Measurements from ENCODE around the gene ESR1.
"Not testable (repeated sequence)": the region's sequence is repeated elsewhere in the genome, so short reads cannot be mapped to it uniquely, and the experiment has no call there.

ESR1 gene

GRCh38 chr6:152135755-152136448 lies 328.4 kb downstream of the ESR1 start:
- no peak for DNase-seq (ENCODE audit: low read depth)

GRCh38 chr6:152136449-152136825 lies 329.0 kb downstream of the ESR1 start:
- DNase-seq (ENCODE audit: low read depth) = no peak

DNA sequence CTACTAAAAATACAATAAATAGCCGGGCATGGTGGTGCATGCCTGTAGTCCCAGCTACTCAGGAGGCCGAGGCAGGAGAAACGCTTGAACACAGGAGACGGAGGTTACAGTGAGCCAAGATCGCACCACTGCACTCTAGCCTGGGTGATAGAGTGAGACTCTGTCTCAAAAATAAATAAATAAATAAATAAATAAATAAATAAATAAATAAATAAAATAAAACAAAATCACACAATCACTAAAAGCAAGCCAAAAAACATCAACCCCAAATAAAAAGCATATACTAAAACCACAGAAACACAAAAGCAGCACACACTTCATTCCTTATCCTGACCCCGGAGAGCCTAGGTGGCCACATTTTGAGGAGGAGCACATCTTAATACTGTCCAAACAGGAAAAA lies 330.9 kb downstream of the ESR1 start:
- DNase-seq (ENCODE audit: low read depth) = not testable (repeated sequence)

DNA sequence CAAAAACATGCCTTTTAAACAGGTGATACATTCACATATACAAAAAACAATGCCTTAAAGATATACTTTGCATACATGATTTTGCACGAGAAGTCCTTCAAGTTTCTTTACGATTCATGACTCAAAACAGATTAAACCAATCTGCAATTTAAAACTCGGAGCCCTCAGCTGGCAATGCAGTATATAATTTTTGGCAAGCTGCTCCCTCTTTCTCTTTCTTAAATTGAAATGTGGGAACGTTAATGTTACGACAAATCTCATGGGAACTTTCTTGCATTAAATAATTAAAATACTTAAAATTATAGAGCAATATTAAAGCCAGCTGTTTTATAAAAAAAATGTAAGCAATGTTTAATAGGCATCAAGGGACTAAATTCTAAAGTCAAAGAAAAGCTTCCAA lies 334.6 kb downstream of the ESR1 start:
- DNase-seq (ENCODE audit: low read depth) = no peak

DNA sequence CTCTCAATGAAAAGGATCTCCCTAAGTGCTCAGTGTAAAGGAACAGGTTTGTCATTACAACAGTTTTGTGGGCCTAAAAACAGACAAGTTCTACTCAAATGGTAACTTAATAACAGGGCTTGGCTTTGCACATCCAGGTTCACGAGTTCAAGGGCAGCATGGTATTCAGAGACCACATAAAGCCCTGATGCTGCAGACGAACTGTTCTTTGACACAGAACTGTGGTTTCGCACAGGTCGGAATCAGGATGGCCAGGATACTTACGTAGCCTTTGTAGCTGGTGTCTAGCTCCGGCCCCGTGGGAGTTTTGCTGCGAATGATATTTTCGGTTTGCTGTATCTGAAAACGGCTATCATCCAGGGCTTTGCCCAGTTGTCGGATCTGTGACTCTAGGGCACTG lies 335.9 kb downstream of the ESR1 start:
- DNase-seq (ENCODE audit: low read depth) = no peak

DNA sequence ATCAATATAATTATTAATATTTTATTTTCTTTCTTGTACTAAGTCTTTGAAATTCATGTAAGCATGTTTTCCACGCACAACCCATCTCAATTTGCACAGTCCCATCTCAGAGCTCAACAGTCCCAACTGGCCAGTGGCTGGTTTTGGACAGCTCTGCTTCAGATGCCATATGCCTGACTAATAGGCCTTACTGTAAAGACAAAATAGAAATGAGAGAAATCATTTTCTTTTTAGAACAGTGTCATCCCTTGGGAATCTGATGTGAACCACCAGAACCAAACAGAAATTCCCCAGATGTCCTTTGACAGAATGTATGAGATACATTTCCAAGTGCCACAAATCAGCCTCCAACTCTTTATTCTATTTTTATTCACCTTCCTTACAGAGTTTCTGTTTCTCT lies 338.9 kb downstream of the ESR1 start:
- peak; percentile 65 for DNase-seq (ENCODE audit: low read depth)

- no peak for DNase-seq (ENCODE audit: low read depth)
These were observed 339.8 kb downstream of the ESR1 start for GRCh38 chr6:152147269-152147668.

GRCh38 chr6:152148412-152148811 lies 340.9 kb downstream of the ESR1 start:
- DNase-seq (ENCODE audit: low read depth) = no peak

DNA sequence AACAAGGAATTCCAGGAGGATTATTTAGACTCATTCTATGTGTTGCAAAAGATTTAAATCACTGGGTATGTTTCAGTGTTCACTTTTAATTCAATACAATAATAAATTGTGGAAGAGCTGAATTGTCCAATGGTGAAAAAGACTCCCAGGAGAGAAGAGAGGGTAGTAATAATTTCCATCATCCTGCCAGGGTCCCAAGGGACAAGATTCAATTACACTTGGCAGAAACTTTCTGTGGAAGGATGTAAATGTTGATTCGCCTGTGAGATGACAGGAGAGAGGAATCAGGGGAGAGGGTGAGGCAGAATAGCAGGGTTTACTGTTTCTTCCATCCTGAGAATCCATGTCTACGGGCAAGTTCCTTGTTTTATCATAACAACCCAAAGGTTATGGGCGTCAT lies 342.7 kb downstream of the ESR1 start:
- no peak for DNase-seq (ENCODE audit: low read depth)

DNA sequence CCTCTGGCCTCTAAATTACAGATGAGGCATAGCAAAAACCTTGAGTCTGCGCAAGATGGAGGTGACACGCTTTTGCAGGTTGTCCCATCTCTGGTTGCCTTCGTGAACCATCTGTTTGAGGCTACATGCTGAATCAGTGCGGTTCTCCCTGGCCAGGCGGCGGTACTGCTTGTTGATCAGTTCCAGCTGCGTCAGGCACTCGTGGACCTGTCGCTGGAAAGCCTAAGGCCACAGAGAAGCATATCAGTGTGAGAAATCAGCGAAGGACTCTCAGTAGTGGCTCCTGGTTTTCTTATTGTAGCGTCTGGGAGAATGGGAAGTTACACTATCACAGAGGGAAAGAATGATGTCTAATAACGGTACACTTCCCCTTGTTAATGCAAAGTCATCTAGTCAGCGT lies 344.4 kb downstream of the ESR1 start:
- no peak for DNase-seq (ENCODE audit: low read depth)

GRCh38 chr6:152154559-152155356 lies 347.3 kb downstream of the ESR1 start:
- no peak for DNase-seq (ENCODE audit: low read depth)

GRCh38 chr6:152155792-152156191 lies 348.3 kb downstream of the ESR1 start:
- DNase-seq (ENCODE audit: low read depth) = no peak

- no peak for DNase-seq (ENCODE audit: low read depth)
These were observed 352.9 kb downstream of the ESR1 start for GRCh38 chr6:152160346-152160745.

- DNase-seq (ENCODE audit: low read depth) = no peak
These were observed 354.0 kb downstream of the ESR1 start for GRCh38 chr6:152161501-152161900.

DNA sequence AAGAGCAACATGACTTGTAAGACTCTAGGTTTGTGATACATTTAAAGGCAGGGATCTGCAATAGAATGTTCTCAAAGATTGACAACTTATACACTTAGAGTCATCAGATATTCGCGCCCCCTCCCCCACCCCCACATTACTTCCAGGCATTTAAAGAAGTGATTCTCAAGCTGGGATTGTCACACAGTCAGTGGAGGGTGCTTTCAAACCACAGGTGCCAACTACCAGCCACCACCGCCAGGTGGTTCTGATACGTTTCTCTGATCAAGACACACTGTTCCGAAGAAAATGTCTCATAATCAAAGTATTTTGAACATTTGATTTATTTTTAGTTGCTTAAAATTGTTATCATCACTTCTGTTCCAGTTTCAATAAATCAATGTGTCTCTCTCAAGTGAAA lies 357.5 kb downstream of the ESR1 start:
- DNase-seq (ENCODE audit: low read depth) = no peak

DNA sequence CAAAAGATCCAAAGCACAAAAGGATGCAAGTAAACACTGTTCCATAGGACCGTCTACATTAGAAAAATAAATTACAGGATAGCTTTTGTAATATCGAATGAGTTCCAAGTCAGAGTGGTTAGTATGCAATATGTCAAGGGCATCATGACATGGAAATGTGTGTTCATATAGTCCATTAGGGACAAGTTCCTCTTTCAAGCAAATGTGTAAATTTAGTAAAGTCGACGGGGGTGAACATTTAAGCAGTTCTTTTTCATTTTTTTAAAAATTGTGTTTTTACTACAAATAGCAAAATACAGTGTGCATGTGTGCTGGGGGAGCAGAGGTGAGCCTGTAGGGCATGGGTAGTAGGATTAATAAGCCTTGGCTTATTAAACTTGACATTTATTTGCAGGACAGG lies 359.0 kb downstream of the ESR1 start:
- no peak for DNase-seq (ENCODE audit: low read depth)

DNA sequence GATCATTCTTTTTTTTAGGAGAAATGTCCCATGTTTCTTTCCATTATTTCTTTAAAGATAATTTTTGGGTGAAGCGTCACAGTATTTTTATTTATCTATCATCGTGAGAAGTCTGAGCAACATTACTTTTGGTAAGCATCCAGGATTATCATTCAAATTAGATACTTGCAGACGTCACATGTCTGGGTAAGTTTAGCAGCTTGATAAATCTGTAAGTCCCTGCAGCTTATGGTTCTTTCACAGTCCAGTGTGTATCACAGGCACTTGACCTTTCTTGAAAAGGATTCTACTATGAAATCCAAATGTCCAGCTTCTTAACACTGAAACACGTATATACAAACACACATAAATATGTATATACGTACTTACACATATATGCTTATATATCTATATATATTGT lies 359.4 kb downstream of the ESR1 start:
- no peak for DNase-seq (ENCODE audit: low read depth)

GRCh38 chr6:152167641-152168603 lies 360.4 kb downstream of the ESR1 start:
- no peak for DNase-seq (ENCODE audit: low read depth)

- no peak for DNase-seq (ENCODE audit: low read depth)
These were observed 362.8 kb downstream of the ESR1 start for GRCh38 chr6:152170313-152170701.

DNA sequence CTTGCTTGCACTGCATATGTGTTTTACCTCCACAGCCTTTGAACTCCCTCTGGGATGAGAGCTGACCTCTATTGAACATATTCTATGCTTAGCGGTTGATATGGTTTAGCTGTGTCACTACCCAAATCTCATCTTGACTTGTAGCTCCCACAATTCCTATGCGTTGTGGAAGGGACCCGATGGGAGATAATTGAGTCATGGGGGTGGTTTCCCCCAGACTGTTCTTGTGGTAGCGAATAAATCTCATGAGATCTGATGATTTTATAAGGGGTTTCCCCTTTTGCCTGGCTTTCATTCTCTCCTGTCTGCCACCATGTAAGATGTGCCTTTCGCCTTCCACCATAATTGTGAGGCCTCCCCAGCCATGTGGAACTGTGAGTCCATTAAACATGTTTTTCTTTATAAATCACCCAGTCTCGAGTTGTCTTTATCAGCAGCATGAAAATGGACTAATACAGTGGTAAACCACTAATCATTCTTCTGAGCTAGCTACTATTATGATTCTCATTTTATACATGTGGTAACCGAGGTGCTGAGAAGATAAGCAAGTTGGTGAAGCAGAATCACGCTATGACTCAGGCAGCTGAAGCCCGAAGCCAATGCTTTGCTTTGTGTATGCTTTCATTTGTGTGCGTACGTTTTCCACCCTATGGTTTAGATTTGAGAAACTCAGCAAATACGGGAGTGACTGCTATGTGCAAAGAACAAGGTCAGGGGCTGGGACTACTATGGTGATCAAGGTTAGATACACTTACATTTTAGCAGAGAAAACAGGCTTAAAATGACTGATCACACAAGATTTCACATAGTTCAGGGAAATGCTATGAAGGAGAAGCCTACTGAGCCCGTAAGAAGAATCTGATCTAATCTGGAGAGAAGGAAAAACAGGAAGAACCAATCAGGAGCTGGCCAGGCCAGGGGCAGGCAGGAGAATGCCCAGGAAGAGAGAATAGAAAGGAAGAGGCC lies 363.5 kb downstream of the ESR1 start:
- no peak for DNase-seq (ENCODE audit: low read depth)

DNA sequence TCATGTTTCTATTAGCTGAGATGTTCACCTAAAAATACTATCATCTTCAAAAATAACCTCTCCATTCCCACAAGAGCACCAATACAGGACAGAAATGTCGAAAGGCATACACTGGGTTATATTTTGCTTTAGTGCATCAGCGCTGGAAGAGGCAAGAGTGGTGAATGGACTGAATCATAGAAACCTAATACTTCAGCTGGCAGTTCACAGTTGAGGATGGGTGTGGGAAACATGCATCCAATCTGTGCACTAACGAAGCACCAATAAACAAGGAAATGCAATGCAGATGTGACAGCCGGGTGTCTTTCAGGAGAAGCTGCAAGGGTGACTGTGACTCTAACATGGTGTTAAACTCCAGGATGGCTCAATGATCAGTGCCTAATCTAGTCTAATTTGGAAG lies 365.8 kb downstream of the ESR1 start:
- peak; percentile 20 for DNase-seq (ENCODE audit: low read depth)

Measured in GM04504 (cell line).